Thyroid gland (tissue), 4 donors: ENCODE measurements around the gene ZNF614.
"Not testable (repeated sequence)": the region's sequence is repeated elsewhere in the genome, so short reads cannot be mapped to it uniquely, and the experiment has no call there.

ENCODE experiments used
- POLR2A ChIP-seq, 2 donors: fragments of 450-650 bp; IDR thresholded peaks; one replicate each; pipeline ENCODE4 v1.6.1; 2017; ENCODE audit warnings: antibody characterized with exemption in 2 of 2, mild to moderate bottlenecking in 2 of 2, moderate library complexity in 1 of 2
- TF ChIP-seq, protein P1 (sequence below), 6 experiments: fragments of 200-600 bp in 3 of 6; fragments of 450-650 bp in 3 of 6; sonication (generic) in 3 of 6; IDR thresholded peaks; one replicate each; pipeline ENCODE4 v1.5.1; 2016 to 2019; ENCODE audit warnings: antibody characterized with exemption in 6 of 6, mild to moderate bottlenecking in 2 of 6, inconsistent platforms in 1 of 6, moderate library complexity in 1 of 6

DNA sequence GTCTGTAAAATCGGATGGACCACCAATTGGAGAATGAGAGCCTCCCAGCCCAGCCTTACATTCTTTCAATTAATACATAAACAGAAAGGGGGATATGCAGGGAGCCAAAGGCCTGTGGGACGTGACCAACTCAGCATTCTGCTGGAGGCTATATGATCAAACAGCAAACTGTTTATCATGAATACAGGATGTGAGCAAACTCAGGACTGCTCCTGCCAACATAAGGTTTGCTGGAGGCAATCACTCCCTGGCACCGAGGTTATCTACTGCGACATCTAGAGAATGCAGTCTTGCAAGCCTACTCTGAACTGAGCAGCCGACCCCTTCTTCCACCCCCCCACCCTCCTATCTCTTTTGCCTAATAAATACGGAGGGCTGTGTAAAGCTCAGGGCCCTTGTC lies 47.3 kb downstream of the ZNF614 start:
- TF ChIP-seq, protein P1, sequence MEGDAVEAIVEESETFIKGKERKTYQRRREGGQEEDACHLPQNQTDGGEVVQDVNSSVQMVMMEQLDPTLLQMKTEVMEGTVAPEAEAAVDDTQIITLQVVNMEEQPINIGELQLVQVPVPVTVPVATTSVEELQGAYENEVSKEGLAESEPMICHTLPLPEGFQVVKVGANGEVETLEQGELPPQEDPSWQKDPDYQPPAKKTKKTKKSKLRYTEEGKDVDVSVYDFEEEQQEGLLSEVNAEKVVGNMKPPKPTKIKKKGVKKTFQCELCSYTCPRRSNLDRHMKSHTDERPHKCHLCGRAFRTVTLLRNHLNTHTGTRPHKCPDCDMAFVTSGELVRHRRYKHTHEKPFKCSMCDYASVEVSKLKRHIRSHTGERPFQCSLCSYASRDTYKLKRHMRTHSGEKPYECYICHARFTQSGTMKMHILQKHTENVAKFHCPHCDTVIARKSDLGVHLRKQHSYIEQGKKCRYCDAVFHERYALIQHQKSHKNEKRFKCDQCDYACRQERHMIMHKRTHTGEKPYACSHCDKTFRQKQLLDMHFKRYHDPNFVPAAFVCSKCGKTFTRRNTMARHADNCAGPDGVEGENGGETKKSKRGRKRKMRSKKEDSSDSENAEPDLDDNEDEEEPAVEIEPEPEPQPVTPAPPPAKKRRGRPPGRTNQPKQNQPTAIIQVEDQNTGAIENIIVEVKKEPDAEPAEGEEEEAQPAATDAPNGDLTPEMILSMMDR (IDR thresholded peaks at IDR 0.05) = not testable (repeated sequence)
- TF ChIP-seq POLR2A (IDR thresholded peaks at IDR 0.05) = not testable (repeated sequence)
